A673 (cell line): Measurements from ENCODE around the gene CFAP206. TPM values are rescaled to one million over a fixed set of nuclear protein-coding genes. Genes with fewer than 3 reads are reported as not detected.
A peak's percentile ranks its signal among the peaks of the same experiment; 100 is the strongest.

Experiments
- BruUV-seq: library from RNA; stranded (reverse); fragments of 400-500 nt; replicated peaks from 2 replicates; lab custom pipeline; 2021; lab: Mats Ljungman, UMichigan
- CTCF ChIA-PET: fragments of 300-600 bp; sonication (Branson Sonifier 250); formaldehyde crosslinking; loops from one replicate; lab custom pipeline; 2022; ENCODE audit warnings: antibody characterized with exemption; lab: Charles Lee
- POLR2A ChIA-PET: fragments of 300-600 bp; sonication (Branson Sonifier 250); formaldehyde crosslinking; loops from one replicate; lab custom pipeline; 2022; ENCODE audit warnings: antibody characterized with exemption; ENCODE audit not compliant: low non-redundant PET; lab: Charles Lee
- DNase-seq: peaks from one replicate; pipeline ENCODE4 v3.0.0-alpha.2; 2015; ENCODE audit warnings: low spot score
- H3K27ac ChIP-seq: fragments of 200-600 bp; sonication (generic); 2 replicates; pipeline ENCODE4 v1.5.1; 2016; ENCODE audit warnings: mixed run types, low read depth, mild to moderate bottlenecking, mixed read lengths, antibody characterized with exemption, low read length; ENCODE audit not compliant: poor library complexity, severe bottlenecking
- H3K27me3 ChIP-seq: fragments of 200-600 bp; sonication (generic); replicated peaks from 2 replicates; pipeline ENCODE4 v1.6.1; 2017; ENCODE audit warnings: mixed run types, low read depth, mild to moderate bottlenecking, mixed read lengths, antibody characterized with exemption, low read length; ENCODE audit not compliant: insufficient read depth, poor library complexity
- H3K36me3 ChIP-seq: fragments of 200-600 bp; sonication (generic); 2 replicates; pipeline ENCODE4 v1.6.1; 2016; ENCODE audit warnings: mixed run types, mild to moderate bottlenecking, mixed read lengths, antibody characterized with exemption, low read length; ENCODE audit not compliant: insufficient read depth, poor library complexity, severe bottlenecking
- H3K4me1 ChIP-seq: fragments of 200-600 bp; sonication (generic); 2 replicates; pipeline ENCODE4 v1.6.1; 2017; ENCODE audit warnings: mixed run types, mild to moderate bottlenecking, mixed read lengths, antibody characterized with exemption, low read length; ENCODE audit not compliant: insufficient read depth, poor library complexity, severe bottlenecking
- H3K4me3 ChIP-seq: fragments of 200-600 bp; sonication (generic); 2 replicates; pipeline ENCODE4 v1.5.1; 2016; ENCODE audit warnings: low read depth, mixed run types, mild to moderate bottlenecking, mixed read lengths, low read length; ENCODE audit not compliant: poor library complexity, severe bottlenecking
- H3K9me3 ChIP-seq: fragments of 200-600 bp; sonication (generic); 2 replicates; pipeline ENCODE4 v1.6.1; 2016; ENCODE audit warnings: mixed run types, low read depth, mild to moderate bottlenecking, mixed read lengths, antibody characterized with exemption, low read length; ENCODE audit not compliant: poor library complexity, severe bottlenecking
- EZH2 ChIP-seq: fragments of 200-600 bp; sonication (generic); IDR thresholded peaks from 2 replicates; pipeline ENCODE4 v1.6.1; 2017; ENCODE audit warnings: borderline replicate concordance, low read depth, mild to moderate bottlenecking, mixed read lengths, antibody characterized with exemption, low read length; ENCODE audit not compliant: poor library complexity, severe bottlenecking
- intact Hi-C: fragments of 100-400 bp; cut with micrococcal nuclease; formaldehyde crosslinking; loops from one replicate; pipeline ENCODE4 v1.10.0; 2022; ENCODE audit not compliant: unreplicated experiment
- total RNA-seq: library from RNA; stranded (reverse); gene quantifications from 2 replicates; pipeline ENCODE4 v1.2.3, GENCODE V29; 2021
- TF ChIP-seq, protein P1 (sequence below): fragments of 300-800, 200-600 bp; sonication (generic); conservative IDR thresholded peaks from 2 replicates; pipeline ENCODE4 v1.5.1; 2017; ENCODE audit warnings: low read depth, mild to moderate bottlenecking, antibody characterized with exemption, low read length, moderate library complexity, mixed read lengths

The CFAP206 gene
- total RNA-seq, 1 experiment from 2014 or later, result not detected

GRCh38 chr6:87431263-87431662 lies 23.5 kb downstream of the CFAP206 start:
- no peaks in the 10 kb centered on the region for H3K36me3 ChIP-seq
- no peaks in the 10 kb centered on the region for H3K9me3 ChIP-seq
- no peak overlapping the region for H3K4me3 ChIP-seq
- H3K27ac ChIP-seq, result no peak overlapping the region
- no peak for DNase-seq
- BruUV-seq, result no TSS peak
- H3K27me3 ChIP-seq, result peaks cover 31% of the 10 kb centered on the region
- intact Hi-C loops, result no loop called here
- POLR2A ChIA-PET, result no interaction called here
- TF ChIP-seq EZH2, result no peak
- TF ChIP-seq, protein P1, sequence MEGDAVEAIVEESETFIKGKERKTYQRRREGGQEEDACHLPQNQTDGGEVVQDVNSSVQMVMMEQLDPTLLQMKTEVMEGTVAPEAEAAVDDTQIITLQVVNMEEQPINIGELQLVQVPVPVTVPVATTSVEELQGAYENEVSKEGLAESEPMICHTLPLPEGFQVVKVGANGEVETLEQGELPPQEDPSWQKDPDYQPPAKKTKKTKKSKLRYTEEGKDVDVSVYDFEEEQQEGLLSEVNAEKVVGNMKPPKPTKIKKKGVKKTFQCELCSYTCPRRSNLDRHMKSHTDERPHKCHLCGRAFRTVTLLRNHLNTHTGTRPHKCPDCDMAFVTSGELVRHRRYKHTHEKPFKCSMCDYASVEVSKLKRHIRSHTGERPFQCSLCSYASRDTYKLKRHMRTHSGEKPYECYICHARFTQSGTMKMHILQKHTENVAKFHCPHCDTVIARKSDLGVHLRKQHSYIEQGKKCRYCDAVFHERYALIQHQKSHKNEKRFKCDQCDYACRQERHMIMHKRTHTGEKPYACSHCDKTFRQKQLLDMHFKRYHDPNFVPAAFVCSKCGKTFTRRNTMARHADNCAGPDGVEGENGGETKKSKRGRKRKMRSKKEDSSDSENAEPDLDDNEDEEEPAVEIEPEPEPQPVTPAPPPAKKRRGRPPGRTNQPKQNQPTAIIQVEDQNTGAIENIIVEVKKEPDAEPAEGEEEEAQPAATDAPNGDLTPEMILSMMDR, result no peak
- CTCF ChIA-PET, result no interaction called here
- H3K4me1 ChIP-seq, result no peaks in the 10 kb centered on the region

- TF ChIP-seq, protein P1, result no peak
- no peak for TF ChIP-seq EZH2
- no peaks in the 10 kb centered on the region for H3K4me1 ChIP-seq
- intact Hi-C loops, result no loop called here
- H3K4me3 ChIP-seq, result no peak overlapping the region
- POLR2A ChIA-PET, result no interaction called here
- no TSS peak for BruUV-seq
- no peak overlapping the region for H3K27ac ChIP-seq
- H3K27me3 ChIP-seq, result peaks cover 14% of the 10 kb centered on the region
- CTCF ChIA-PET, result no interaction called here
- DNase-seq, result peak; percentile 75
- no peaks in the 10 kb centered on the region for H3K36me3 ChIP-seq
- H3K9me3 ChIP-seq, result no peaks in the 10 kb centered on the region
Observed at GRCh38 chr6:87436435-87436834, 28.7 kb downstream of the CFAP206 start.

DNA sequence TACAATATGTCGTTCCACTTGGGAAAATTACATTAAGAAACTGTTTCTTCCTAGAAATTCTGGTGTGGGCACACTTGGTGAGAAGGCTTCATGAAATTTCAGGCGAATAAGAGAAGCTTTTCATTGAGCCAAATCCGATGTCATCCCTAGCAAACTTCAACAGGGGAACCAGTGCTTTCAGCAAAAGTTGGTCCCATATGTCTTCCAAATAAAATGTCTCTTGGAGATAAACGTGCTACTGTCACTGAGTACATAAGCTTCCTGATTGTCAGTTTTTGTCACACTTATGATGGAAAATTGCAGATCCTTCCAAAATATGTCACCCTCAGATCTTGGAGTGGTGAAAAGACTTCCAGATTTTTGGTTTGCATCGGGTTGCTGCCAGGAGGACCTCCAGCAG lies 33.9 kb downstream of the CFAP206 start:
- Histone ChIP-seq H3K27ac (no peak overlapping the region), H3K4me1 (no peaks in the 10 kb centered on the region), H3K4me3 (no peak overlapping the region), H3K36me3 (no peaks in the 10 kb centered on the region), H3K27me3 (peaks cover 11% of the 10 kb centered on the region), H3K9me3 (no peaks in the 10 kb centered on the region)
- no TSS peak for BruUV-seq
- ChIA-PET POLR2A (no interaction called here), CTCF (interaction anchor here (0.5 kb wide), 1 partner anchor 216 kb away, joined by 4 read pairs; no protein-coding TSS in a partner anchor)
- TF ChIP-seq, protein P1, result no peak
- no peak for TF ChIP-seq EZH2
- no peak for DNase-seq
- intact Hi-C loops, result no loop called here
